GM12892 (cell line): Measurements from ENCODE around the gene TRPM3.

Experiments used
- POLR2A ChIP-seq: IDR thresholded peaks from 2 replicates; pipeline ENCODE4 v1.6.1; 2011; ENCODE audit warnings: low read depth, low read length, control low read depth
- POLR2AphosphoS5 ChIP-seq: IDR thresholded peaks from 2 replicates; pipeline ENCODE4 v1.6.1; 2011; ENCODE audit warnings: low read depth, low read length, control low read depth

DNA sequence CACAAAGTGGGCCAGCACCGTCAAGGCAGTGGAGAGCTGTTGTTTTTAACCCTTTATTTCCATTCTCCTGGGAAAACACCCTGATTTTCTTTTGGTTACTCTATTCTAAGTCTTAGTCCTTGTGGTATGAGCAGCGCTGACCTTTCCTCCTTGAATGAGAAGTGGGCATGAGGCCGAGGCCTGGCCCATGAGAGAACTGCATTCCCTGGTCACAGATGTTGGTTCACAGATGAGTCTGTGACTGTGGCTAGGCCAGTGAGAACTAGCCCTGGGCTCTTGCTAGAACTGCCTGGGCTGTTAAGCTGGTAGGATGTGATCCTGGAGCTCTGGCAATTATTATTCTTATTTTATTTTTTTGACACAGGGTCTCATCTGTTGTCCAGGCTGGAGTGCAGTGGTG lies 635.3 kb downstream of the TRPM3 start:
- no peak for TF ChIP-seq POLR2AphosphoS5
- TF ChIP-seq POLR2A: no peak
